Measurements from ENCODE around the gene ZNHIT1. TPM values are rescaled to one million over a fixed set of nuclear protein-coding genes. Genes with fewer than 3 reads are reported as not detected.

Gene ZNHIT1
- polyA plus RNA-seq, 1 of the 3 experiments (the other 2 are of a cell fraction): 101 TPM

DNA sequence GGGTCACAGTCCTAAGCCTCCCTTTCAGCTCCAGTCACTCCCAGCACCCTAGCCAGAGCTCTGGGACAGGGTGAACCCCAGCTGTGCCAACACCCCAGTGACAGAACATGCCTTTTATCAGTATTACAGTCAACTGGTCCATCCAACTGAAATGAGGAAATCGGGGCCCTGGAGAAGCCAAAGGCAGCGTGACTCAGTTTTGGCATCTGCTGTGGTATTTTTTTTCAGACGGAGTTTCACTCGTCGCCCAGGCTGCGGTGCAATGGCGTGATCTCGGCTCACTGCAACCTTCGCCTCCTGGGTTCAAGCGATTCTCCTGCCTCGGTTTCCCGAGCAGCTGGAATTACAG, 23.0 kb downstream of the ZNHIT1 start:
- Histone ChIP-seq H3K4me1 (ENCODE audit: control insufficient read depth in 1 of 2, insufficient read depth in 2 of 2, low read depth in 1 of 2, low read length in 1 of 2) (peaks cover 7 to 13% of the 10 kb centered on the region in 2 experiments; a peak in 1 of 4 replicates), H3K27me3 (ENCODE audit: insufficient read depth) (no peaks in the 10 kb centered on the region), H4K20me1 (ENCODE audit: insufficient read depth) (peaks cover 12% of the 10 kb centered on the region; the same call in 1 of the 2 replicates), H3K4me3 (ENCODE audit: low read depth in 2 of 2, low read length in 1 of 2) (no peak overlapping the region), H3K9me3 (no peaks in the 10 kb centered on the region), H2AFZ (ENCODE audit: low read depth) (no peak overlapping the region), H3K9me2 (no peaks in the 10 kb centered on the region), H3F3A (replicated peaks; ENCODE audit: insufficient read depth) (peaks cover 8% of the 10 kb centered on the region), H3K27ac (ENCODE audit: low read depth in 2 of 2, low read length in 1 of 2) (no peak overlapping the region), H3K36me3 (replicated peaks in 1 of 2; ENCODE audit: control insufficient read depth in 1 of 2, insufficient read depth in 2 of 2, low read length in 1 of 2) (peaks cover 39 to 40% of the 10 kb centered on the region in 2 experiments), H3K79me2 (ENCODE audit: insufficient read depth) (peaks cover 50% of the 10 kb centered on the region), H3K9ac (no peak overlapping the region), H3K4me2 (no peak overlapping the region)
- 94% methylated on average over 12 of the region's 12 CpGs for WGBS (ENCODE audit: low lambda C conversion rate)
- ChIA-PET POLR2A (no interaction called here), CTCF (interaction anchor here (1.5 kb wide), 2 partner anchors 42 to 114 kb away, joined by 3 to 6 read pairs; partner anchors contain the start of gene SERPINE1)
- TF ChIP-seq, protein P1, sequence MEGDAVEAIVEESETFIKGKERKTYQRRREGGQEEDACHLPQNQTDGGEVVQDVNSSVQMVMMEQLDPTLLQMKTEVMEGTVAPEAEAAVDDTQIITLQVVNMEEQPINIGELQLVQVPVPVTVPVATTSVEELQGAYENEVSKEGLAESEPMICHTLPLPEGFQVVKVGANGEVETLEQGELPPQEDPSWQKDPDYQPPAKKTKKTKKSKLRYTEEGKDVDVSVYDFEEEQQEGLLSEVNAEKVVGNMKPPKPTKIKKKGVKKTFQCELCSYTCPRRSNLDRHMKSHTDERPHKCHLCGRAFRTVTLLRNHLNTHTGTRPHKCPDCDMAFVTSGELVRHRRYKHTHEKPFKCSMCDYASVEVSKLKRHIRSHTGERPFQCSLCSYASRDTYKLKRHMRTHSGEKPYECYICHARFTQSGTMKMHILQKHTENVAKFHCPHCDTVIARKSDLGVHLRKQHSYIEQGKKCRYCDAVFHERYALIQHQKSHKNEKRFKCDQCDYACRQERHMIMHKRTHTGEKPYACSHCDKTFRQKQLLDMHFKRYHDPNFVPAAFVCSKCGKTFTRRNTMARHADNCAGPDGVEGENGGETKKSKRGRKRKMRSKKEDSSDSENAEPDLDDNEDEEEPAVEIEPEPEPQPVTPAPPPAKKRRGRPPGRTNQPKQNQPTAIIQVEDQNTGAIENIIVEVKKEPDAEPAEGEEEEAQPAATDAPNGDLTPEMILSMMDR (IDR thresholded peaks at IDR 0.05): no peak
- no peak for TF ChIP-seq SIN3A (IDR thresholded peaks at IDR 0.05; ENCODE audit: borderline replicate concordance, low read depth, low read length)
- no peak for TF ChIP-seq EZH2phosphoT487 (IDR thresholded peaks at IDR 0.05; ENCODE audit: borderline replicate concordance, low read depth)
- no peak for TF ChIP-seq MXI1 (IDR thresholded peaks at IDR 0.05; ENCODE audit: low read depth, low read length)
- no peak for TF ChIP-seq FOXM1 (IDR thresholded peaks at IDR 0.05; ENCODE audit: low read depth)
- TF ChIP-seq GATA2 (CRISPR knock-in tag; IDR thresholded peaks at IDR 0.05): no peak
- TF ChIP-seq EP300 (IDR thresholded peaks at IDR 0.05; ENCODE audit: borderline replicate concordance in 1 of 2, low read depth in 1 of 2, low read length in 1 of 2): no peak
- TF ChIP-seq RXRA (IDR thresholded peaks at IDR 0.05; ENCODE audit: borderline replicate concordance, low read depth): no peak
- TF ChIP-seq, protein P2, sequence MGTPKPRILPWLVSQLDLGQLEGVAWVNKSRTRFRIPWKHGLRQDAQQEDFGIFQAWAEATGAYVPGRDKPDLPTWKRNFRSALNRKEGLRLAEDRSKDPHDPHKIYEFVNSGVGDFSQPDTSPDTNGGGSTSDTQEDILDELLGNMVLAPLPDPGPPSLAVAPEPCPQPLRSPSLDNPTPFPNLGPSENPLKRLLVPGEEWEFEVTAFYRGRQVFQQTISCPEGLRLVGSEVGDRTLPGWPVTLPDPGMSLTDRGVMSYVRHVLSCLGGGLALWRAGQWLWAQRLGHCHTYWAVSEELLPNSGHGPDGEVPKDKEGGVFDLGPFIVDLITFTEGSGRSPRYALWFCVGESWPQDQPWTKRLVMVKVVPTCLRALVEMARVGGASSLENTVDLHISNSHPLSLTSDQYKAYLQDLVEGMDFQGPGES (IDR thresholded peaks at IDR 0.05; ENCODE audit: low read depth, low read length): no peak
- TF ChIP-seq RCOR1 (IDR thresholded peaks at IDR 0.05; ENCODE audit: low read length): no peak
- no peak for TF ChIP-seq JUND (IDR thresholded peaks at IDR 0.05)
- TF ChIP-seq, protein P3, sequence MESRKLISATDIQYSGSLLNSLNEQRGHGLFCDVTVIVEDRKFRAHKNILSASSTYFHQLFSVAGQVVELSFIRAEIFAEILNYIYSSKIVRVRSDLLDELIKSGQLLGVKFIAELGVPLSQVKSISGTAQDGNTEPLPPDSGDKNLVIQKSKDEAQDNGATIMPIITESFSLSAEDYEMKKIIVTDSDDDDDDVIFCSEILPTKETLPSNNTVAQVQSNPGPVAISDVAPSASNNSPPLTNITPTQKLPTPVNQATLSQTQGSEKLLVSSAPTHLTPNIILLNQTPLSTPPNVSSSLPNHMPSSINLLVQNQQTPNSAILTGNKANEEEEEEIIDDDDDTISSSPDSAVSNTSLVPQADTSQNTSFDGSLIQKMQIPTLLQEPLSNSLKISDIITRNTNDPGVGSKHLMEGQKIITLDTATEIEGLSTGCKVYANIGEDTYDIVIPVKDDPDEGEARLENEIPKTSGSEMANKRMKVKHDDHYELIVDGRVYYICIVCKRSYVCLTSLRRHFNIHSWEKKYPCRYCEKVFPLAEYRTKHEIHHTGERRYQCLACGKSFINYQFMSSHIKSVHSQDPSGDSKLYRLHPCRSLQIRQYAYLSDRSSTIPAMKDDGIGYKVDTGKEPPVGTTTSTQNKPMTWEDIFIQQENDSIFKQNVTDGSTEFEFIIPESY (IDR thresholded peaks at IDR 0.05; ENCODE audit: borderline replicate concordance, low read depth): no peak
- DNase-seq: no peak
